ENCODE results near the gene TMC7. TPM values are rescaled to one million over a fixed set of nuclear protein-coding genes. Genes with fewer than 3 reads are reported as not detected.

The TMC7 gene
- total RNA-seq, 1 donor from 2014 or later, result 6.7 TPM

DNA sequence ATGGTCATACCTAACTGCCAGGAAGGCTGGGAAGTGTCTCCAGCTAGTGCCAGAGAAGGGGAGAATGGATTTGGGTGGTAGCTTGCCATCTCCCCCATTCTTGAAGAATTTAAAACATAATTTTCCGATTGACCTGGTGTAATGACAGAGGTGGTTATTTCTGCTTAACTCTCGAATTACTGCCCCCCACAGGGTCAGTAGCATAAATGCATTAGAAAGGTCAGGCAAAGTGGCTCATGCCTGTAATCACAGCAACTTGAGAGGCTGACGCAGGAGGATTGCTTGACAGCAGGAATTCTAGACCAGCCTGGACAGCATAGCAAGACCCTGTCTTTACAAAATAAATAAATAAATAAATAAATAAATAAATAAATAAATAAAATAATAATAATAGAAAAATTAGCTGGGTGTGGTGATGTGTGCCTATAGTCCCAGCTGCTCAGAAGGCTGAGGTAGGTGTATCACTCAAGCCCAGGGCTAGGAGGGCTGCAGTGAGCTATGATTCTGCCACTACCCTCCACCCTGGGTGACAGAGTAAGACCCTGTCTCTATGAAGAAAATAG, 27.5 kb downstream of the TMC7 start:
- H3K79me2 ChIP-seq (ENCODE audit: insufficient read depth, low read length), result no peaks in the 10 kb centered on the region
- H3K27me3 ChIP-seq (ENCODE audit: insufficient read depth, low read length), result no peaks in the 10 kb centered on the region
- no peak for FAIRE-seq
- H2AFZ ChIP-seq (ENCODE audit: low read depth, low read length), result no peak overlapping the region
- Mint-ChIP-seq H3K27ac (ENCODE audit: unreplicated experiment) (no peak overlapping the region), H3K9me3 (ENCODE audit: unreplicated experiment) (no peaks in the 10 kb centered on the region), H3K36me3 (ENCODE audit: low read depth, unreplicated experiment) (peaks cover 15% of the 10 kb centered on the region), H3K27me3 (ENCODE audit: low read depth, unreplicated experiment) (no peaks in the 10 kb centered on the region), H3K4me3 (ENCODE audit: unreplicated experiment) (no peak overlapping the region), H3K4me1 (ENCODE audit: low read depth, unreplicated experiment) (peaks cover 16% of the 10 kb centered on the region)
- DNase-seq (ENCODE audit: low read depth), result no peak
- no peak overlapping the region for H3K4me3 ChIP-seq (ENCODE audit: insufficient read depth, low read depth, low read length)
- peaks cover 13% of the 10 kb centered on the region for H3K4me1 ChIP-seq (ENCODE audit: insufficient read depth, low read length)
- no peaks in the 10 kb centered on the region for H4K20me1 ChIP-seq (ENCODE audit: insufficient read depth, low read length)
- no peaks in the 10 kb centered on the region for H3K36me3 ChIP-seq (ENCODE audit: insufficient read depth, low read length)
- H3K9ac ChIP-seq (ENCODE audit: low read length), result no peak overlapping the region
- H3K9me3 ChIP-seq (ENCODE audit: insufficient read depth, low read depth, low read length), result no peaks in the 10 kb centered on the region
- H3K4me2 ChIP-seq (ENCODE audit: low read length), result no peak overlapping the region
- H3K27ac ChIP-seq (ENCODE audit: low read depth, low read length), result no peak overlapping the region
- TF ChIP-seq, protein P1, sequence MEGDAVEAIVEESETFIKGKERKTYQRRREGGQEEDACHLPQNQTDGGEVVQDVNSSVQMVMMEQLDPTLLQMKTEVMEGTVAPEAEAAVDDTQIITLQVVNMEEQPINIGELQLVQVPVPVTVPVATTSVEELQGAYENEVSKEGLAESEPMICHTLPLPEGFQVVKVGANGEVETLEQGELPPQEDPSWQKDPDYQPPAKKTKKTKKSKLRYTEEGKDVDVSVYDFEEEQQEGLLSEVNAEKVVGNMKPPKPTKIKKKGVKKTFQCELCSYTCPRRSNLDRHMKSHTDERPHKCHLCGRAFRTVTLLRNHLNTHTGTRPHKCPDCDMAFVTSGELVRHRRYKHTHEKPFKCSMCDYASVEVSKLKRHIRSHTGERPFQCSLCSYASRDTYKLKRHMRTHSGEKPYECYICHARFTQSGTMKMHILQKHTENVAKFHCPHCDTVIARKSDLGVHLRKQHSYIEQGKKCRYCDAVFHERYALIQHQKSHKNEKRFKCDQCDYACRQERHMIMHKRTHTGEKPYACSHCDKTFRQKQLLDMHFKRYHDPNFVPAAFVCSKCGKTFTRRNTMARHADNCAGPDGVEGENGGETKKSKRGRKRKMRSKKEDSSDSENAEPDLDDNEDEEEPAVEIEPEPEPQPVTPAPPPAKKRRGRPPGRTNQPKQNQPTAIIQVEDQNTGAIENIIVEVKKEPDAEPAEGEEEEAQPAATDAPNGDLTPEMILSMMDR (IDR thresholded peaks at IDR 0.05; ENCODE audit: insufficient read depth, low read depth, low read length), result no peak
- no peak for TF ChIP-seq EZH2 (IDR thresholded peaks at IDR 0.05; ENCODE audit: insufficient read depth, low read length)

DNA sequence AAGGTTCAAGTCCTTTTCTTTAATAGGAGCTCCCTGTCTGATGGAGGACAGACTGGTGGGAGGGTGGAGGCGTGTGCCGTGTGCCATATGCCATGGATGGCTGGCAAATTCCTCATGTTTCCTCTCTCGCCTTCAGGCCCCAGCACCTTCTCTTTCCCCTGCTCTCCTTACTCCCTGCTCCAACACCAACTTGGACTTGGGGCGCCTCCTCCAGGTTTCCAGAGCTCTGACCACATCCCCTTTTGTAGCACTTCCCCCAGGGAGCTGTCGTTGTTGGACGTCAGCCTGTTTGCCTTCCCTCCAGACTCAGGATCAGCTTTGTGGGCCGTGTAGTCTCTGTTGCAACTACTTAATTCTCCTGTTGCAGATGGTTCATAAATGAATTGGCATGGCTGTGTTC, 30.7 kb downstream of the TMC7 start:
- TF ChIP-seq, protein P1 (IDR thresholded peaks at IDR 0.05; ENCODE audit: insufficient read depth, low read depth, low read length), result no peak
- no peak for TF ChIP-seq EZH2 (IDR thresholded peaks at IDR 0.05; ENCODE audit: insufficient read depth, low read length)
- FAIRE-seq, result no peak
- H3K27ac Mint-ChIP-seq (ENCODE audit: unreplicated experiment), result no peak overlapping the region

DNA sequence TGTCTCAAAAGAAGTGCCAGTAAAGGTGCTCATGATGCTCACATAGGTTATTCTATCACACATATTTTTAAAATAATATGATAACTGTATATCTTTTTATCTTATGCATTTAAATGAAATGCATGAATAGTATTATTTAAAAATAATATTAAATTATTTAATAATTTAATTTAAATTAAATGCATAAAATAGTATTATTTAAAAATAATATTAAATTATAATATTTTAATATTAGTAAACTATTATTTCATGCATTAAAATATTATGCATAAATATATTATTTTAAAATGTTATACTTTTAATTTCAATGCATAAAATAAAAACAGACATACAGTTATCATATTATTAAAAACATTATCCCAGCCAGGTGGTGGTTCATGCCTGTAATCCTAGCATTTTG, 33.4 kb downstream of the TMC7 start:
- DNase-seq (ENCODE audit: low read depth) (no peak), FAIRE-seq (no peak)
- Histone ChIP-seq H3K27me3 (ENCODE audit: insufficient read depth, low read length) (no peaks in the 10 kb centered on the region), H3K79me2 (ENCODE audit: insufficient read depth, low read length) (no peaks in the 10 kb centered on the region), H3K9ac (ENCODE audit: low read length) (no peak overlapping the region), H3K4me3 (ENCODE audit: insufficient read depth, low read depth, low read length) (no peak overlapping the region), H2AFZ (ENCODE audit: low read depth, low read length) (no peak overlapping the region), H4K20me1 (ENCODE audit: insufficient read depth, low read length) (no peaks in the 10 kb centered on the region), H3K36me3 (ENCODE audit: insufficient read depth, low read length) (no peaks in the 10 kb centered on the region), H3K4me2 (ENCODE audit: low read length) (no peak overlapping the region), H3K9me3 (ENCODE audit: insufficient read depth, low read depth, low read length) (peaks cover 4% of the 10 kb centered on the region), H3K4me1 (ENCODE audit: insufficient read depth, low read length) (no peaks in the 10 kb centered on the region), H3K27ac (ENCODE audit: low read depth, low read length) (no peak overlapping the region)
- Mint-ChIP-seq H3K4me1 (ENCODE audit: low read depth, unreplicated experiment) (no peaks in the 10 kb centered on the region), H3K27me3 (ENCODE audit: low read depth, unreplicated experiment) (no peaks in the 10 kb centered on the region), H3K9me3 (ENCODE audit: unreplicated experiment) (no peaks in the 10 kb centered on the region), H3K4me3 (ENCODE audit: unreplicated experiment) (no peak overlapping the region), H3K27ac (ENCODE audit: unreplicated experiment) (no peak overlapping the region), H3K36me3 (ENCODE audit: low read depth, unreplicated experiment) (peaks cover 7% of the 10 kb centered on the region)
- no peak for TF ChIP-seq EZH2 (IDR thresholded peaks at IDR 0.05; ENCODE audit: insufficient read depth, low read length)
- TF ChIP-seq, protein P1 (IDR thresholded peaks at IDR 0.05; ENCODE audit: insufficient read depth, low read depth, low read length), result no peak

More for the DNA sequence above, 30.7 kb downstream of the TMC7 start:
- no peaks in the 10 kb centered on the region for H3K27me3 Mint-ChIP-seq (ENCODE audit: low read depth, unreplicated experiment)
- H3K4me1 Mint-ChIP-seq (ENCODE audit: low read depth, unreplicated experiment), result no peaks in the 10 kb centered on the region
- H3K9me3 ChIP-seq (ENCODE audit: insufficient read depth, low read depth, low read length), result no peaks in the 10 kb centered on the region
- no peak overlapping the region for H3K4me2 ChIP-seq (ENCODE audit: low read length)
- H3K4me1 ChIP-seq (ENCODE audit: insufficient read depth, low read length), result no peaks in the 10 kb centered on the region
- no peaks in the 10 kb centered on the region for H3K9me3 Mint-ChIP-seq (ENCODE audit: unreplicated experiment)
- no peak overlapping the region for H3K4me3 ChIP-seq (ENCODE audit: insufficient read depth, low read depth, low read length)
- H3K27me3 ChIP-seq (ENCODE audit: insufficient read depth, low read length), result no peaks in the 10 kb centered on the region
- no peak overlapping the region for H3K4me3 Mint-ChIP-seq (ENCODE audit: unreplicated experiment)
- no peak overlapping the region for H2AFZ ChIP-seq (ENCODE audit: low read depth, low read length)
- H4K20me1 ChIP-seq (ENCODE audit: insufficient read depth, low read length), result no peaks in the 10 kb centered on the region
- peaks cover 11% of the 10 kb centered on the region for H3K36me3 Mint-ChIP-seq (ENCODE audit: low read depth, unreplicated experiment)
- no peak overlapping the region for H3K27ac ChIP-seq (ENCODE audit: low read depth, low read length)
- H3K36me3 ChIP-seq (ENCODE audit: insufficient read depth, low read length), result no peaks in the 10 kb centered on the region
- H3K79me2 ChIP-seq (ENCODE audit: insufficient read depth, low read length), result no peaks in the 10 kb centered on the region
- no peak for DNase-seq (ENCODE audit: low read depth)
- H3K9ac ChIP-seq (ENCODE audit: low read length), result no peak overlapping the region
